Spleen (tissue), 11 donors: Measurements from ENCODE around the gene STK39. TPM values are rescaled to one million over a fixed set of nuclear protein-coding genes. Genes with fewer than 3 reads are reported as not detected.
"Not testable (repeated sequence)": the region's sequence is repeated elsewhere in the genome, so short reads cannot be mapped to it uniquely, and the experiment has no call there.

ENCODE experiments used
- DNase-seq: peaks from one replicate; pipeline ENCODE4 v3.0.0-alpha.2; 2020
- H3K27ac ChIP-seq, 8 donors: fragments of 200-600 bp; sonication (generic) in 7 of 8; 1 replicate in 4 of 8; 2 replicates in 4 of 8; pipeline versions ENCODE4 v1.5.0 to v1.8.0; 2016 to 2021; ENCODE audit warnings: inconsistent platforms in 4 of 8, mild to moderate bottlenecking in 4 of 8, moderate library complexity in 1 of 8
- H3K27me3 ChIP-seq, 7 donors: fragments of 200-600 bp; sonication (generic) in 6 of 7; replicated peaks in 1 of 7; 1 replicate in 4 of 7; 2 replicates in 3 of 7; pipeline versions ENCODE4 v1.5.0 to v1.8.0; 2016 to 2021; ENCODE audit warnings: inconsistent platforms in 3 of 7, mild to moderate bottlenecking in 1 of 7
- H3K36me3 ChIP-seq, 6 donors: fragments of 200-600 bp; sonication (generic) in 5 of 6; 1 replicate in 4 of 6; 2 replicates in 2 of 6; pipeline versions ENCODE4 v1.5.0 to v1.8.0; 2016 to 2021; ENCODE audit warnings: inconsistent platforms in 2 of 6
- H3K4me1 ChIP-seq, 6 donors: fragments of 200-600 bp; sonication (generic) in 5 of 6; 1 replicate in 3 of 6; 2 replicates in 3 of 6; pipeline versions ENCODE4 v1.5.0 to v1.8.0; 2016 to 2021; ENCODE audit warnings: inconsistent platforms in 3 of 6
- H3K4me3 ChIP-seq, 8 donors: fragments of 200-600 bp; sonication (generic) in 7 of 8; 1 replicate in 4 of 8; 2 replicates in 4 of 8; pipeline versions ENCODE4 v1.5.0 to v1.8.0; 2016 to 2021; ENCODE audit warnings: inconsistent platforms in 4 of 8, mild to moderate bottlenecking in 4 of 8, moderate library complexity in 2 of 8
- H3K9me3 ChIP-seq, 8 donors: fragments of 200-600 bp; sonication (generic) in 7 of 8; 1 replicate in 4 of 8; 2 replicates in 4 of 8; pipeline versions ENCODE4 v1.5.0 to v1.8.0; 2016 to 2021; ENCODE audit warnings: inconsistent platforms in 4 of 8
- CTCF ChIP-seq, 11 experiments: fragments of 200-600 bp in 7 of 11; fragments of 450-650 bp in 4 of 11; sonication (generic) in 4 of 11; IDR thresholded peaks in 8 of 11; conservative IDR thresholded peaks in 3 of 11; 1 replicate in 7 of 11; 2 replicates in 4 of 11; pipeline versions ENCODE4 v1.4.0 to v1.8.0; 2016 to 2021; ENCODE audit warnings: antibody characterized with exemption in 11 of 11, inconsistent platforms in 4 of 11, mild to moderate bottlenecking in 1 of 11
- POLR2A ChIP-seq, 3 donors: fragments of 450-650 bp; IDR thresholded peaks; one replicate each; pipeline ENCODE4 v1.5.1; 2017; ENCODE audit warnings: antibody characterized with exemption in 3 of 3, mild to moderate bottlenecking in 1 of 3
- POLR2AphosphoS5 ChIP-seq, 3 donors: sonication (generic); formaldehyde crosslinking; IDR thresholded peaks; one replicate each; pipeline ENCODE4 v1.5.1; 2017; ENCODE audit warnings: antibody characterized with exemption in 3 of 3
- WGBS, 5 donors: extraction: QIAGEN DNeasy Blood & Tissue Kit in 3 of 5; methylation state at CpG; one replicate each; pipeline versions ENCODE4 v1.1.5 to v1.1.7; 2013 to 2018; 5-methylcytosine and 5-hydroxymethylcytosine counted together
- intact Hi-C: fragments of 100-400 bp; cut with DNase I; formaldehyde crosslinking; loops from one replicate; pipeline ENCODE4 v1.15.0; 2023; ENCODE audit warnings: low total_unique reads
- polyA plus RNA-seq, 3 donors: library from polyadenylated mRNA; stranded (reverse); fragments of 200-250 nt; gene quantifications; one replicate each; pipeline ENCODE4 v1.2.1, GENCODE V29; 2013
- total RNA-seq, 7 donors: library from RNA; depleted of rRNA in 3 of 7; stranded (reverse); fragments of >200 nt in 3 of 7; fragmentation: NEBNext Ultra II Directional in 4 of 7; extraction: Animal tissue kit (Norgen Biotek cat#: 25700) in 4 of 7; gene quantifications; one replicate each; pipeline versions ENCODE4 v1.1.0 to v1.2.1, GENCODE V29; 2016 to 2021
- donor health status: healthy with polysubstance abuse.
- donor health status: DM: no; HTN: no; CAD: no; lungs with moderate emphysema.
- donor health status: DM: no; HTN: no; CAD: no.
- donor health status: Bipolar disorder and iron deficiency.
- donor health status: healthy.
- donor health status: DM: no; HTN: no; CAD: no.
- donor health status: DM: yes; HTN: yes; CAD: no.

The STK39 gene
- total and polyA plus RNA-seq, 10 donors = 8.6 to 17.8 (median 11.0) TPM

- no peak overlapping the region for H3K4me3 ChIP-seq
- H3K9me3 ChIP-seq = no peaks in the 10 kb centered on the region
- 89 to 97% (median 93%) methylated on average over 3 of the region's 3 CpGs for WGBS, 5 donors
- no peaks in the 10 kb centered on the region for H3K4me1 ChIP-seq
- no peaks in the 10 kb centered on the region for H3K36me3 ChIP-seq
- TF ChIP-seq POLR2A (IDR thresholded peaks at IDR 0.05) = no peak
- intact Hi-C loops = no loop called here
- no peak for DNase-seq
- H3K27ac ChIP-seq = no peak overlapping the region
- no peaks in the 10 kb centered on the region for H3K27me3 ChIP-seq
Observed at GRCh38 chr2:168277276-168277675, 29.9 kb upstream of the STK39 start.

- H3K9me3 ChIP-seq = no peaks in the 10 kb centered on the region
- TF ChIP-seq POLR2A (IDR thresholded peaks at IDR 0.05) = no peak
- TF ChIP-seq CTCF (IDR thresholded peaks at IDR 0.05 in 8 of 11, conservative IDR thresholded peaks at IDR 0.05 in 3 of 11) = no peak
- no peak for TF ChIP-seq POLR2AphosphoS5 (IDR thresholded peaks at IDR 0.05)
- no peak overlapping the region for H3K27ac ChIP-seq
- H3K27me3 ChIP-seq = no peaks in the 10 kb centered on the region
- H3K4me1 ChIP-seq = no peaks in the 10 kb centered on the region
- no peaks in the 10 kb centered on the region for H3K36me3 ChIP-seq
- intact Hi-C loops = no loop called here
- no peak for DNase-seq
- WGBS, 5 donors = 74 to 91% (median 78%) methylated on average over 3 of the region's 3 CpGs
- no peak overlapping the region for H3K4me3 ChIP-seq
Observed at GRCh38 chr2:168272225-168272624, 24.8 kb upstream of the STK39 start.

- H3K27me3 ChIP-seq, DNase-seq, intact Hi-C loops, H3K4me3 ChIP-seq, H3K27ac ChIP-seq, H3K36me3 ChIP-seq, H3K4me1 ChIP-seq: not testable (repeated sequence)
- 79 to 88% (median 85%) methylated on average over 2 of the region's 2 CpGs for WGBS, 5 donors
- peaks cover 0 to 24% (median 19%) of the 10 kb centered on the region in 8 donors for H3K9me3 ChIP-seq
Observed at GRCh38 chr2:168262926-168263325, 15.5 kb upstream of the STK39 start.

DNA sequence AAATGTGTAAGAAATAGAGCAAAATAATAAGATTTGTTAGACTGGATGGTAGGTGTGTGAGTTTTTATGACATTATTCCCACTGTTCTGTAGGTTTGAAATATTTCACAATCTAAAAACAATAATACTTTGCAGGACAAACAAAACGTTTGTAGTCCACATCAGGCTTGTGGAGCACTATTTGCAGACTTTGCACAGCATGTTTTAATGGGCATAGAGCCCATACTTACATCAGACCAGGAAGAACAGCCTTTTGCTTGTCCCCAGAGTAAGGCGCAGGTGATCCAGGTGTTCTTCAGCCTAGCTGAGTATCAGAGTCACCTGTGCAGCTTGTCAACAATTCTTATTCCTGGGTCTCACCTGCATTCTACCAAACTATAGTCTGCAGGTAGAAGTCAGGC lies 9.1 kb upstream of the STK39 start:
- Histone ChIP-seq H3K27ac (no peak overlapping the region), H3K4me3 (no peak overlapping the region), H3K9me3 (peaks cover 0 to 24% (median 19%) of the 10 kb centered on the region in 8 donors), H3K27me3 (no peaks in the 10 kb centered on the region), H3K36me3 (no peaks in the 10 kb centered on the region), H3K4me1 (no peaks in the 10 kb centered on the region)
- DNase-seq = no peak
- 70 to 82% (median 79%) methylated on average over 2 of the region's 2 CpGs for WGBS, 5 donors
- no peak for TF ChIP-seq POLR2AphosphoS5 (IDR thresholded peaks at IDR 0.05)
- no peak for TF ChIP-seq POLR2A (IDR thresholded peaks at IDR 0.05)
- no peak for TF ChIP-seq CTCF (IDR thresholded peaks at IDR 0.05 in 8 of 11, conservative IDR thresholded peaks at IDR 0.05 in 3 of 11)
- intact Hi-C loops = no loop called here

DNA sequence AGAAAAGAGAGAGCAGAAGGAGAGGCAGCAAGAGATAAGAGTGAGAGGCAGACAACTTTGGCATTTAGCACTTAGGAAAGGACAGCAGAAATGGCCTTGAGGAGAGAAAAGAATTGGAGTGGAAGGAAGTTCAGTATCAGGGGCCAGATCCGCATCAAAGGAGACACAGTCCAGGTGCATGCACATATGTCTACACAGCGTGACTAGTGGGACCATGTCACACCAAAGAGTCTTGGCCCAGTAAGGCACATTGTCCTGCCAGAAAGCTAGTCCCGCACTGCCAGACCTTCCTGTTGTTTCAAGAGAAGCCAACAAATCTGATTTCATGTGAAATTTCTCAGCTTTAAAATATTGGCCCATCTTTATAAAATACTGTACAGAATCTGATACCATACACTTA lies 8.5 kb upstream of the STK39 start:
- 71 to 84% (median 77%) methylated on average over 3 of the region's 3 CpGs for WGBS, 5 donors
- Histone ChIP-seq H3K4me3 (no peak overlapping the region), H3K27me3 (no peaks in the 10 kb centered on the region), H3K27ac (no peak overlapping the region), H3K4me1 (no peaks in the 10 kb centered on the region), H3K36me3 (no peaks in the 10 kb centered on the region), H3K9me3 (peaks cover 0 to 24% (median 19%) of the 10 kb centered on the region in 8 donors)
- DNase-seq = no peak
- no peak for TF ChIP-seq POLR2AphosphoS5 (IDR thresholded peaks at IDR 0.05)
- TF ChIP-seq POLR2A (IDR thresholded peaks at IDR 0.05) = no peak
- no peak for TF ChIP-seq CTCF (IDR thresholded peaks at IDR 0.05 in 8 of 11, conservative IDR thresholded peaks at IDR 0.05 in 3 of 11)
- intact Hi-C loops = no loop called here
